CD4-positive, alpha-beta T cell treated with Interleukin-10 for 1 hour (primary cell): ENCODE measurements around the gene PAQR8.
"Not testable (repeated sequence)": the region's sequence is repeated elsewhere in the genome, so short reads cannot be mapped to it uniquely, and the experiment has no call there.

ENCODE experiments used
- DNase-seq: peaks from one replicate; pipeline ENCODE4 v3.0.0-alpha.2; 2020

PAQR8 gene

GRCh38 chr6:52415917-52416628, 54.1 kb downstream of the PAQR8 start:
- no peak for DNase-seq

- peak; percentile 84 for DNase-seq
These were observed 54.7 kb downstream of the PAQR8 start for GRCh38 chr6:52416629-52417151.

- DNase-seq: no peak
These were observed 55.7 kb downstream of the PAQR8 start for GRCh38 chr6:52417675-52418111.

DNA sequence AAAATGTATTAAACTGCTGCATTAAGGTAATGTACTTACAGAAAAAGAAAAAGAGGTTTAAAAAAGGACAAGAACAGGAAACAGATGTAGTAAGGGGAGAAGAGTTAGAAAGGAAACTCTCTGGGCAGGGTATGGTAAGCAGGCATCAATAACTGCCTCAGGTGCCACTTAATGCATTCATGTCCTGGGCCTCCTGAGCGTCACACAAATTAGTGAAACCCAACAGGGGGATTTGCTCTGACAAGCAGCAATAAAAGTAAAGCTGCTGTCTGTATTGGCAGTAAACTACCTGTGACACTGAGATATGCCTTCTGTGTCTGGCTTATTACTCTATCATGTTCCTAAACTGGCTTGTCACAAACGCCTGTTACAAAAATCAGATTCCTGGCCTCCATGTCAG, 56.7 kb downstream of the PAQR8 start:
- DNase-seq: no peak

- peak; percentile 98 for DNase-seq
These were observed 58.1 kb downstream of the PAQR8 start, which contains the start of gene EFHC1 for GRCh38 chr6:52419809-52420667. TSS of gene EFHC1 (plus strand) at chr6:52420342. CDS start at chr6:52420411, 69 bp downstream.

GRCh38 chr6:52420668-52421358, 58.9 kb downstream of the PAQR8 start:
- DNase-seq: no peak

- no peak for DNase-seq
These were observed 60.2 kb downstream of the PAQR8 start for GRCh38 chr6:52422156-52422555.

DNA sequence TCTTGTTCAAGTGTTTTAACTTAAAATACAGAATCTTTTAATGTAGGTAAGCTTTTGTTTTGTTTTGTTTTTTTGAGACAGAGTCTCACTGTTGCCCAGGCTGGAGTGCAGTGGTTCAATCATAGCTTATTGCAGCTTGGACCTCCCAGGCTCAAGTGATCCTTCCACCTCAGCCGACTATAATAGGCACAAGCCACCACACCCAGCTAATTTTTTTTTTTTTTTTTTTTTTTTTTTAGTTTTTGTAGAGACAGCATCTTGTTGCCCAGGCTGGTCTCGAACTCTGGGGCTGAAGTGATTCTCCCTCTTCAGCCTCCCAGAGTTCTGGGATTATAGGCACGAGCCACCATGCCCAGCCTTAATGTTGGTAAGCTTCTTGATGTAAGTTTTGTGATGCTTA, 61.5 kb downstream of the PAQR8 start:
- DNase-seq: no peak

DNA sequence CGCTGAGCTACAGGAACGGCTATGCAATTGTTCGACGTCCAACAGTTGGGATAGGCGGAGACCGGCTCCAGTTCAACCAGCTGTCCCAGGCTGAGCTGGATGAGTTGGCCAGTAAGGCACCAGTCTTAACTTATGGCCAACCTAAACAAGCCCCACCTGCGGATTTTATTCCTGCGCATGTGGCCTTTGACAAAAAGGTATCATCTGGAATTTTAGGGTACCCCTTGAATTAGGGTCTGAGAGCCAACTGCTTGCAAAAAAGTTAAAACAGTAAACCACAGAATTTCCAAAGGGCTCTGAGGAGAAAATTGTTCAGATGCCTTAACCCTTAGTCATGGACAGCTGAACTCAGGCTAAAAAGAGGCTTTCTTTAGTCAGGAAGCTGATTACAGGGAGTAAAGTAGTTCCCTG, 62.0 kb downstream of the PAQR8 start:
- DNase-seq: no peak

- DNase-seq: no peak
These were observed 62.6 kb downstream of the PAQR8 start for GRCh38 chr6:52424513-52424912.

GRCh38 chr6:52426667-52427066, 64.7 kb downstream of the PAQR8 start:
- no peak for DNase-seq

DNA sequence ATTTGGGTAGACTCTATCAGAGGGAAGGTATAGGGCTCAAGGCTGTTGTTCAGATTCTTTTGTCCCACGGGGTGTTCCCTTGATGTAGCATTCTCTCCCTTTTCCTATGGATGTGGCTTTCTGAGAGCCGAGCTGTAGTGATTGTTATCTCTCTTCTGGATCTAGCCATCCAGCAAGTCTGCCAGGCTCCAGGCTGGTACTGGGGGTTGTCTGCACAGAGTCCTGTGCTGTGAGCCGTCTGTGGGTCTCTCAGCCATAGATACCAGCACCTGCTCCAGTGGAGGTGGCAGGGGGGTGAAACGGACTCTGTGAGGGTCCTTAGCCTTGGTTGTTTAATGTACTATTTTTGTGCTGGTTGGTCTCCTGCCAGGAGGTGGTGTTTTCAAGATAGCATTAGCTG, 71.3 kb downstream of the PAQR8 start:
- DNase-seq: not testable (repeated sequence)

DNA sequence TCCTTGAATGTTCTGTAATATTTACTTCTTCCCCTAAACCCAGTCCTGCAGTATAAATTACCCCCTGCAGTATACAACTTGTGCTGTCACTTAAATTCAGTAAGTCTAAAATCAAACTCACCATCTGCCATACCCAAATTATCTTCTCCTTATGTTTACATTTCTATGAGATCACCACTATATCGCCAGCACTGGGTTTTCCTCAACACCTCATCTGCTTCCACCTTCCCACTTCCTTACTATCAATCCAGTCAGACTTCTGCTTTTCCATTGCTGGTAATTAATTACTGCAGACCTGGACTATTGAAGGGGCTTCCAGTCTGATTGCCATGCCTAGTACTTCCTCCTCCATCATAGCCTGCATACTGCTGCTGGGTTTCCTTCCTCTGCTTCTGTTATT, 73.4 kb downstream of the PAQR8 start:
- DNase-seq: no peak

DNA sequence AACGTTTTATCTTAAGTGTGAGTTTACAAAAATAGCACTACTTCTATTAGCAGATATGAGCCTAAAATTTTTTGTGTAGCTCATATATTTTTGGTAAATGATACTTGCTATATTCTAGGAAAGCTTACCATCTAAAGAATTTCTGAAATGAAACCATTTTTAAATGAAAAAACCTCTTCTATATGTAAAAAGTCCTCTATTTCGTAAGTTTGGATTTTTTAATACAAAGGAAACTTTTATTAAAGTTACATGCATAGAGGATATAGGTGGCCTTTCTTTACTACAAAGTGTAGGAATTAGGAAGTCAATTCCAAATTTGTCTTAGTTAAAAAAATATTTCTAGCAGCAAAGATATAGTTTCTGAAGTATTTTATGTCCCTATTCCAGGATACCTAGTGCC, 77.0 kb downstream of the PAQR8 start:
- no peak for DNase-seq

GRCh38 chr6:52454556-52454955, 92.6 kb downstream of the PAQR8 start:
- DNase-seq: no peak

- DNase-seq: no peak
These were observed 95.1 kb downstream of the PAQR8 start for GRCh38 chr6:52457096-52457495.
